HG03064 (cell line): Measurements from ENCODE around the gene PAIP2.
"Not testable (repeated sequence)": the region's sequence is repeated elsewhere in the genome, so short reads cannot be mapped to it uniquely, and the experiment has no call there.

Experiments
- ATAC-seq: cut with Tn5 transposase; IDR thresholded peaks from one replicate; pipeline ENCODE4 v1.9.1; 2021; ENCODE audit warnings: low read depth; ENCODE audit not compliant: unreplicated experiment

The PAIP2 gene

DNA sequence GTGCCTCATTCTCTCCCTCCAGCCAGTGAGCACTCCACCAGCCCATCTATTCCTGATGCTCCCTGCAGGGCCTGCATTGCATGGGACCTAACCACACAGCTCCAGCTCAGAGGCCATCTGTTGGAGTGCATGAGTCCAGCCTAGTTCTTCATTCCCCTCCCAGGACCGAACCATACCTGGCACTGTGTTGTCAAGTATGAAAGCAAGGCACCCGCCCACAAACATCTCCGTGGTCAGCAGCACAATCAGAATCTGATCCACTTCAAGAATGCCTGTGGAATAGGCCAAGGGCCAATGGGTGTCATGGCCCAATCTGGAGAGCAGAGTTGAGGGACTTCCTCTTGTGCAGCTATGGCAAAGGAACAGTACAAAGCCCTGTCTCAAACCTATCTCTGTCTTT is 35.6 kb downstream of the PAIP2 start:
- ATAC-seq = no peak

DNA sequence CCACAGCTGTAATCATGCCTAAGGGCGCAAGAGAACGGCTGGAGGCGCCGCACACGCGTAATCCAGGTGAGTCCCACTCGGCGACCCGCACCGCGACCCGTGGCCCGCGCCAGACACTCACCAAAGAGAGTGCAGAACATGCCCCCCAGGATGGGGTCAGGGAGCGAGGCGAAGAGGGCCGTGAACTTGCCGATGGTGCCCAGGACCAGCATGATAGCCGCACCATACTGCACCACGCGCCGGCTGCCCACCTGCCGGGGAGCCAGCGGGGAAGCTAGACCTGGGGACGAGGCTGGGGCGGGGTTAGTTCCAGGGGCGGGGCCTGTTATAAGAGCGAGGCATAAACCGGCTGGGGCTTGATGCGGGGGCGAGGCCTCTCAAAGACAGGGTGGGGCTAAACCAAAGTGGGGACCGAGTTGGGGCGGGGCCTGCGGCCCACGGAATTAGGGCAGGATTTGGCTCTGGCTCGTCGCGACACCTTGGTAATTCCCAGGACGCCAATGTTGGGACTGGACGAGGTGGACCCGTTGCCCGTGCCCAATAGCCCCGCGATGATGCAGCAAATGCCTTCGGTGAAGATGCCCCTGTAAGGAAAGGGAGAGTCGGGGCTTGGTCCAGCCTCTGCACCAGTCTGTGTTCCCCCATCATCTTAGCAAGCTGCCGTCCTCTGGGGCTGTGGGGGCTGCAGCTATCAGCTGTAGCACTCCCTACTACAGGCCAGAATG is 36.6 kb downstream of the PAIP2 start:
- no peak for ATAC-seq

DNA sequence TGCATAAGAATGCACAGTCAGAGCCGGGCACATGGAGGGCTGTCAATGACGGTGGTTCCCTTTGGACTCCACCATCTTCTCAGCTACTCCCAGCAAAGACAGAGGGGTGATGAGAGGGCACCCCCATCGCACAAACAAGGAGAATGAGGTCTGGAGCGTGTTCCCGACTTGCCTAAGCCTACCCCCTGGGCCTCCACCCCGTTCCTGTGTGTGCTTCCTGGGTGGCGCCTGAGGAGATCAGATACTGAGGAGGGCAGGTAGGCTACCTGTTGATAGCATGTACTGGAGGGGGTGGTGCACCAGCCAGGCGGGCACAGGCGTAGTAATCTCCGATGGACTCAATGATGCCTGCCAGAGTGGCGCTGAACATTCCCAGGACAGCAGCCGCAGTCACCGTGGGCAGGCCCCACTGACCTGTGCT is 37.3 kb downstream of the PAIP2 start:
- no peak for ATAC-seq

DNA sequence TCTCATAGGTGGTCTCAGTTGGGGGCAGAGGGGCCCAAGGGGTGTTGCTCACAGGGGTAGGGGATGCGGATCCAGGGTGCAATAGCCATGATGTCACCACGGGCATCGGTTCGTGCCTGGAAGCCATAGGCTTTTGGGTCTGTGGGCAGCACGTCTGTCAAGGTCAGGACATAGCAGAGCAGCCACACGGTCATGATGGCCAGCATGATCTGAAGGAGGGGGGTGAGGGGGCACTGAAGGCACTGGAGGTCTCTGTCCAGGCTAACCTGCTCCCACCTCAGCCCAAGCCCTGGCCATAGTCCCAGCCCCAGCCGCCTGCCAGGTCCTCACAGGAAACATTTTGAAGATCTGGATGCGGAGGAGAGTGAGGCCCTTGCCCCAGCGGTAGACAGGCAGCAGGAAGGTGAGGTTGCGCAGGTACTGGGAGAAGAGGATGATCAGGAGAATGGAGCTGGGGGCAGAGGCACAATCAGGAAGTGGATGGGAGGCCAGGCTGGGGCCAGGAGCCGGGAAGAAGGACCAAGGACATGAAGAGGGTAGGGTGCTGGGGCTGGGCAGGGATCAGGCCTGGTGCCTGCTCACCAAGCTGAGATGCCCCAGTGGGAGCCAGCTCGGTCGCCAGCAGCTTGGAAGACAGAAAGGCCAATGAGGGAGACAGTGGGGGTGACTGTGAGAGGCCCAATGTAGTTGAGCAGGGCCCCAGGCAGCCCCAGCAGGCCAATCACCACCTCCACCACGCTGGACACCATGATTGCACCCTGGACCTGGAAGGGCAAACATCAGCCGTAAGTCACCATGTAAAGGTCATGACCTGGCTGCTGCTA is 38.2 kb downstream of the PAIP2 start:
- no peak for ATAC-seq

DNA sequence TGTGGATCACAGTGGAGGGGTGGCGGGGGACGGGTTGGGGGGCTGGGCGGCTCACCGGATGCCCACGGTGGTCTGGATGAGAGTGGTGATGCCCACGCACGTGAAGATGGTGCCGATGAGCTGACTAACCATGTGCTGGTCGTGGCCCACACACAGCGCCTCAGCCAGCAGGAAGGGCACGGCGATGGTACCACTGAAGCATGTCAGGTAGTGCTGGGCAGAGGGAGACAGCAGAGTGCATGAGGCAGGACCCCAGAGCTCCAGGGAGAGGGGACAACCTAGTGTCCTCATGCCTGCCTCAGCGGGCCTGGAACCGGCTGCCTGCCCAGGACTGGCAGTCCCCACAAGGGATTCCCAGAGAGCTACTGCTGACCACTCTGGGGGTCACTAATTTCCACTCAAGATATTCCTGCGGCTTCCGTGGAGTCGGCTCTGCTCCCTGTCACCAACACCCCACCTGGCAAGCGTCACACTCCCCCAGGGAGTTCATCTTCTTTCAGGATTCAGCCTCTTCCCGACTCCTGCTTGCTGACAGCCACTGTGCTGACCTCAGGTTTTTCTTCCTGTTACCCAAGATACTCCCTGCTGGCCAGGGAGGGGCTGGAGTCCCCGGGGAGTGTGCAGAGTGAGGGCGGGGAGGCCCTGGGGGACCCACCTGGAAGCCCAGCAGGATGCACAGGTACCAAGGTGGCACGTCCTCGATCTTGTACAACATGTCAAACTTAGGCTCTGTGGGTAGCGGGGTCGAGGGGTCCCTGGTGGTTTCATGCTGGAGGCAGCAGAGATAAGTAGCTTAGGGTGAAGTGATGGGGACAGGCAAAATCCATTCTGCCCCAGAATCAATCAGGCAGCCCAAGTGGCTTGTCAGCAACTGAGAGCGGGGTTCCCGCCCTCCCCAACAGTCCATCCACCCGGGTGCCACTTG is 40.4 kb downstream of the PAIP2 start:
- ATAC-seq = no peak

- ATAC-seq = no peak
These were observed 41.2 kb downstream of the PAIP2 start for GRCh38 chr5:139382807-139383206.

GRCh38 chr5:139383275-139383992 is 41.8 kb downstream of the PAIP2 start, which contains the start of gene SLC23A1:
Gene SLC23A1, minus strand, starts transcription at chr5:139383297. Its CDS starts 44 bp downstream, at chr5:139383253.
- no peak for ATAC-seq

GRCh38 chr5:139383993-139384590 is 42.4 kb downstream of the PAIP2 start:
- ATAC-seq = no peak

DNA sequence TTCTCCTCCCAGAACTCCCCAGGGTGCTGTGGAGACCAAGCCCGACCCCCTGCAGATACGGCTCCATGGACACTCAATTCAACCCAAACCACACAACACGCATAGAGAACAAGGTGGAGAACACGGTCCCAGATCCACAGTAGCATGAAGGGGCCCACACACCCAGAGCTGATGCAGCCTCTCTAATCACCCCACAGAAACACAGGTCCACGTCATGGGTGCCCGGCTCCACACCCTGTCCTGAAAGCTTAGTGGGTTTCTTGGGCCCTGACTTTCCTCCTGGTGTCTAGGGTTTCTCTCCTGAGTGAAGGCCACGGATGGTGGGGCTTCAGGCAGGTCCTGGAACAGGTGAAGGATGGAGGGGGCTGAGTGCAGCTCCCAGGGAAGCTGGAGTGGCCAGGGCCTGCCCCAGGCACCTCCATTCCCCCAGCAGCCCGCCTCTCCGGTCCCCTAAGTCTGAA is 43.0 kb downstream of the PAIP2 start:
- ATAC-seq = no peak

DNA sequence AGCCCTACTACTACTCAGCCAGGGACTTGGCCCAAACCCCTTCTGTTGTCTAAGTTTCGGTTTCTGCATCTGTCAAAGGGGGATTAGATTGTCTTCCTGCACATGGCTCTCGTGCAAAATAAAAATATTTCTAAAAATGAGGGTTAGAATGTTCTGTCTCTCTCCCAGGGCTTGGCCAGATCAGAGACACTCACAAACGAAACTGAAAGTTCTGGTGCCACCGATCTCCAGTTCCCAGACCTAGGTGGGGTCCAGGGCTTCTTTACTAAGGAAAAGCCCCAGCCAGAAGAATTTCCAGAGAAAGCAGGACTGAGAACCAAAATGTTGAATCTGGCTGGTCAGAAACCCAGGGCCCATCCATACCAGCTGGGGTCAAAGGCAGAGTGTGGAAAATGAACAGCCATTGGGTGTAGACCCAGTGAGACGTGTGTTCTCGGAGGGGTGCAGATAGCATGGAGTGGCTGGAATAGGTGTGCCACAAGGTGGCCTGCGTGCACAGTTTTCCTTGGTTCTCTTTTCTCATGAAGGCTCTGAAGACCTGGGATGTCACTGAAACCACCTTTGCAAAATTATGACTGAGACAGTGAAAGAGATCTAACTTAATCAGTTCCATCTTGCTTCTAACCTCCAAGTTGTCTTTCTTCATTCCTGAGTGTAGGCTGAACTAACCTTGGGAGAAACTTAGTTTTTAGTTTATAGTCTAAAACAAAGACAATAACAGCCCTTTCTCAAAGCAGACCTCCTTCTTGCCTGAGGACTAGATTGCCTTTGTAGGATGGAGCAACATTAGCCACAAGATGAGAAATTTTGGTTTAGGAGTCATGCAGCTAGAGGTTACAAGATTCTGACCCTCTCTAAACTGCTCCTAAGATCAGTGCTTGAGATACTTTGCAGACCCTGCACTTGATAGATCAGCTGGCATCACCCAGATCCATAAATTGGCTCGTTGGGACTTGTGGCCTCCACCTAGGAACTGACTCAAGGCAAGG is 43.7 kb downstream of the PAIP2 start:
- ATAC-seq = no peak

DNA sequence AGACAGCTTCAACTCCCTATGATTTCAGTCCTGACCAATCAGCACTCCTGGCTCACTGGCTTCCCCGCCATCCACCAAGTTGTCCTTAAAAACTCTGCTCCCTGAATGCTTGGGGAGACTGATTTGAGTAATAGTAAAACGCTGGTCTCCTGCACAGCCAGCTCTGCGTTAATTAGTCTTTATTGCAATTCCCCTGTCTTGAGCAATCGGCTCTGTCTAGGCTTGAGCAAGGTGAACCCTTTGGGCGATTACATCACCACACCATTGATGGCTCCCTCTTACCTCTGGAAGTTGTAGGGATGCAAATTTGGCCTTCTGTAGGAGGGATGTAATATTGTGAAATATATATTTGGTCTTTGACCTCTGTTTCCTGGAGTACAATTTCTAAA is 44.4 kb downstream of the PAIP2 start:
- no peak for ATAC-seq

DNA sequence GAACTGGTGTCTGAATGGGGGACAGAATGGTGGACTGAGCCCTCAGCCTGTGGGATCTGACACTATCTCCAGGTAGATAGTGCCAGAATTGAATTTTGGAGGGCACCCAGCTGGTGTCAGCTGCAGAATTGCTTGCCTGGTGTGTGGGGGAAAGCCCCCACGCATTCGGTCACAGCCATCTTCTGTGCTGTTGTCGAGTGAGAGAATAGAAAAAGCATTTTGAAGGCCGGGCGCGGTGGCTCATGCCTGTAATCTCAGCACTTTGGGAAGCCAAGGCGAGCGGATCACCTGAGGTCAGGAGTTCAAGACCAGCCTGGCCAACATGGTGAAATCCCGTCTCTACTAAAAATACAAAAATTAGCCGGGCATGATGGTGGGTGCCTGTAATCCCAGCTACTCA is 45.3 kb downstream of the PAIP2 start:
- ATAC-seq = not testable (repeated sequence)

GRCh38 chr5:139387611-139388197 is 46.0 kb downstream of the PAIP2 start:
- ATAC-seq = no peak

- ATAC-seq = no peak
These were observed 46.7 kb downstream of the PAIP2 start for GRCh38 chr5:139388198-139388821.

DNA sequence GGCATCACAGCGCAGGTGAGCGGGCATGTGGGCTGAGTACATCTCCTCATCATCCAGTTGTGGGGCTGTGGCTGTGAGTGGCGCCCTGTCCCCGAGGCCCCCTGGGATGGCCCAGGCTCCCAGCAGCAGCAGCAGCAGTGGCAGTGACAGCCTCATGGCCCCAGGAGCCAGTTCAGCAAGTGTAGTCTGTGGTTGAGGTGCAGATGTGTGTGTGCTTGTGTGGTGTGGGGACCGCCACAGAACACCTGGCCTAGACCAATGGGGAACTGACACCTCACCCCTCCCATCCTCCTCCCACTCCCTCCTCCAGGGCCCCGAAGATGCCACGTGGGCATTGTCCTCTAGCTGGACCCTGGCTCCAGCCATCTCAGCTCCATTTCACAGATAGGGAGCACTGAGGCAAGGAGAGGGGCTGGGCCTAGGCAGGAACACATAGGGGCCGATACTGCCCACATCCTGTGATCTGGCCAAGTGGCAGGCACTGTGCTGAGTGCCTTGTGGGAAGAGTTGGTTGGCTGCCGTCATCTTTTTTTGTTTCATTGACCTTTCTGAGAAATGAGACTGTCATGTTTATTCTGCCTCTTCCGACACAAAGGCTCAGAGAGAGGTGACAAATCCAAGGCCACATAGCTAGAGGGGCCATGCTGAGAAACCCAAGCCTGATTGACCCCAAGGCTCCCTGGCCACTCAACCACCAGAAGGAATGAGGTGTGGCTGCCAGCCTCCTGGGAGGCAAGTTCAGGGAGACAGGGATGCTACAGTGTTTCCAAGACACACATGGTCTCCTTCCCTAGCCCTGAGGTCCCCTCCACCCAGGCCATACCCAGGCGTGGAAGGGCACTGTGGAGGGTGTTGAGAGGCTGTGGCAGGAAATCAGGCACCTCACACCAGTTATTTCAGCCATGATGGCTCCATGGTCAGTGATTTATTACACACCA is 48.3 kb downstream of the PAIP2 start, which contains the start of gene MZB1:
Gene MZB1 (minus strand): TSS at position 213 of the 938 bp plus-strand sequence. CDS start 57 bp downstream, at position 156.
- ATAC-seq = peak; percentile 22
